OCI-LY1 (cell line): ENCODE results near the gene SP3.

Experiments used
- EZH2 ChIP-seq: fragments of 200-600 bp; sonication (generic), shearing (Covaris generic); IDR thresholded peaks from 2 replicates; pipeline ENCODE4 v1.8.0; 2017; ENCODE audit warnings: borderline replicate concordance, mixed run types, mild to moderate bottlenecking, antibody characterized with exemption, low read length, moderate library complexity, mixed read lengths
- TF ChIP-seq, protein P1 (sequence below): fragments of 200-600 bp; sonication (generic), shearing (Covaris generic); IDR thresholded peaks from 2 replicates; pipeline ENCODE4 v1.5.1; 2017; ENCODE audit warnings: mild to moderate bottlenecking, antibody characterized with exemption, low read length, moderate library complexity, mixed read lengths

DNA sequence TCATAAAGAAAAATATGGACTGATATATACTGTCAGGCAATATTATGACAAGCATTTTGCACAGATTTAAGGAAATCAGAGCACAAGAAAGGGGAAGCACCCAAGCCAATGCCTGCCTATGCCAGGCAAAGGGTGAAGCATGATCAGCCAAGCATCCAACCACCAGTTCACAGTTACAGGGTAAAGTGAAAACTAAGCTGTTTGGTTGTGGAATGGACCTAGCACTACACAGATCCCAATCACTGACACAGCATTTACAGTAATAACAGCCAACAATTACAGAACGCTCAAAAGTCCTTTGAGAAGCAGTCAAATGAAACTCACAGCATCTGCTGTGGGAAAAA lies 90.3 kb downstream of the SP3 start:
- TF ChIP-seq, protein P1, sequence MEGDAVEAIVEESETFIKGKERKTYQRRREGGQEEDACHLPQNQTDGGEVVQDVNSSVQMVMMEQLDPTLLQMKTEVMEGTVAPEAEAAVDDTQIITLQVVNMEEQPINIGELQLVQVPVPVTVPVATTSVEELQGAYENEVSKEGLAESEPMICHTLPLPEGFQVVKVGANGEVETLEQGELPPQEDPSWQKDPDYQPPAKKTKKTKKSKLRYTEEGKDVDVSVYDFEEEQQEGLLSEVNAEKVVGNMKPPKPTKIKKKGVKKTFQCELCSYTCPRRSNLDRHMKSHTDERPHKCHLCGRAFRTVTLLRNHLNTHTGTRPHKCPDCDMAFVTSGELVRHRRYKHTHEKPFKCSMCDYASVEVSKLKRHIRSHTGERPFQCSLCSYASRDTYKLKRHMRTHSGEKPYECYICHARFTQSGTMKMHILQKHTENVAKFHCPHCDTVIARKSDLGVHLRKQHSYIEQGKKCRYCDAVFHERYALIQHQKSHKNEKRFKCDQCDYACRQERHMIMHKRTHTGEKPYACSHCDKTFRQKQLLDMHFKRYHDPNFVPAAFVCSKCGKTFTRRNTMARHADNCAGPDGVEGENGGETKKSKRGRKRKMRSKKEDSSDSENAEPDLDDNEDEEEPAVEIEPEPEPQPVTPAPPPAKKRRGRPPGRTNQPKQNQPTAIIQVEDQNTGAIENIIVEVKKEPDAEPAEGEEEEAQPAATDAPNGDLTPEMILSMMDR, result no peak
- no peak for TF ChIP-seq EZH2
